Adipocyte (in vitro differentiated cells): ENCODE data around the gene FANCB.

ENCODE experiments used
- DNase-seq: peaks from one replicate; pipeline ENCODE4 v3.0.0-alpha.2; 2015; ENCODE audit warnings: low read depth
- H3K27me3 ChIP-seq: replicated peaks from 2 replicates; pipeline ENCODE4 v1.7.0; 2013; ENCODE audit warnings: mild to moderate bottlenecking, low read length, moderate library complexity; ENCODE audit not compliant: control insufficient read depth, insufficient read depth
- H3K36me3 ChIP-seq: 2 replicates; pipeline ENCODE4 v1.7.0; 2013; ENCODE audit warnings: low read length, mild to moderate bottlenecking, moderate library complexity; ENCODE audit not compliant: control insufficient read depth, insufficient read depth, severe bottlenecking
- H3K4me1 ChIP-seq: 2 replicates; pipeline ENCODE4 v1.7.0; 2013; ENCODE audit warnings: mild to moderate bottlenecking, low read length, moderate library complexity; ENCODE audit not compliant: control insufficient read depth, insufficient read depth
- H3K4me3 ChIP-seq: 2 replicates; pipeline ENCODE4 v1.7.0; 2013; ENCODE audit warnings: mild to moderate bottlenecking, low read length, moderate library complexity
- H3K9ac ChIP-seq: 2 replicates; pipeline ENCODE4 v1.7.0; 2013; ENCODE audit warnings: mild to moderate bottlenecking, low read length, moderate library complexity
- H3K9me3 ChIP-seq: 2 replicates; pipeline ENCODE4 v1.7.0; 2013; ENCODE audit warnings: mild to moderate bottlenecking, low read length, moderate library complexity; ENCODE audit not compliant: control insufficient read depth

Gene FANCB

GRCh38 chrX:14837155-14837554, 35.7 kb downstream of the FANCB start:
- no peaks in the 10 kb centered on the region for H3K4me1 ChIP-seq
- H3K9ac ChIP-seq = no peak overlapping the region
- no peaks in the 10 kb centered on the region for H3K9me3 ChIP-seq
- H3K36me3 ChIP-seq = no peaks in the 10 kb centered on the region
- H3K4me3 ChIP-seq = no peak overlapping the region
- H3K27me3 ChIP-seq = no peaks in the 10 kb centered on the region
- no peak for DNase-seq

GRCh38 chrX:14832586-14832985, 40.3 kb downstream of the FANCB start:
- Histone ChIP-seq H3K36me3 (no peaks in the 10 kb centered on the region), H3K27me3 (no peaks in the 10 kb centered on the region), H3K4me3 (no peak overlapping the region), H3K9me3 (no peaks in the 10 kb centered on the region), H3K4me1 (no peaks in the 10 kb centered on the region), H3K9ac (no peak overlapping the region)
- DNase-seq = no peak

GRCh38 chrX:14832151-14832550, 40.7 kb downstream of the FANCB start:
- peak; percentile 3 for DNase-seq
- H3K4me3 ChIP-seq = no peak overlapping the region
- H3K9me3 ChIP-seq = no peaks in the 10 kb centered on the region
- no peaks in the 10 kb centered on the region for H3K27me3 ChIP-seq
- no peak overlapping the region for H3K9ac ChIP-seq
- no peaks in the 10 kb centered on the region for H3K36me3 ChIP-seq
- H3K4me1 ChIP-seq = no peaks in the 10 kb centered on the region

GRCh38 chrX:14829643-14830042, 43.2 kb downstream of the FANCB start:
- no peaks in the 10 kb centered on the region for H3K27me3 ChIP-seq
- H3K36me3 ChIP-seq = no peaks in the 10 kb centered on the region
- no peaks in the 10 kb centered on the region for H3K9me3 ChIP-seq
- no peak overlapping the region for H3K4me3 ChIP-seq
- DNase-seq = no peak
- no peak overlapping the region for H3K9ac ChIP-seq
- H3K4me1 ChIP-seq = no peaks in the 10 kb centered on the region

GRCh38 chrX:14826319-14826718, 46.5 kb downstream of the FANCB start:
- DNase-seq = no peak
- Histone ChIP-seq H3K4me1 (no peaks in the 10 kb centered on the region), H3K27me3 (no peaks in the 10 kb centered on the region), H3K36me3 (no peaks in the 10 kb centered on the region), H3K9ac (no peak overlapping the region), H3K4me3 (no peak overlapping the region), H3K9me3 (no peaks in the 10 kb centered on the region)

GRCh38 chrX:14825851-14826250, 47.0 kb downstream of the FANCB start:
- DNase-seq = peak; percentile 42
- H3K36me3 ChIP-seq = no peaks in the 10 kb centered on the region
- H3K4me3 ChIP-seq = no peak overlapping the region
- H3K4me1 ChIP-seq = no peaks in the 10 kb centered on the region
- no peaks in the 10 kb centered on the region for H3K9me3 ChIP-seq
- no peak overlapping the region for H3K9ac ChIP-seq
- no peaks in the 10 kb centered on the region for H3K27me3 ChIP-seq

GRCh38 chrX:14819769-14820168, 53.1 kb downstream of the FANCB start:
- Histone ChIP-seq H3K4me1 (no peaks in the 10 kb centered on the region), H3K9ac (no peak overlapping the region)

GRCh38 chrX:14817571-14817970, 55.3 kb downstream of the FANCB start:
- Histone ChIP-seq H3K4me3 (no peak overlapping the region), H3K36me3 (no peaks in the 10 kb centered on the region), H3K9ac (no peak overlapping the region), H3K4me1 (no peaks in the 10 kb centered on the region), H3K9me3 (peaks cover 14% of the 10 kb centered on the region), H3K27me3 (no peaks in the 10 kb centered on the region)
- no peak for DNase-seq

More at GRCh38 chrX:14819769-14820168, 53.1 kb downstream of the FANCB start:
- H3K36me3 ChIP-seq = no peaks in the 10 kb centered on the region
- peaks cover 14% of the 10 kb centered on the region for H3K9me3 ChIP-seq
- no peak overlapping the region for H3K4me3 ChIP-seq
- no peaks in the 10 kb centered on the region for H3K27me3 ChIP-seq
- DNase-seq = no peak

GRCh38 chrX:14802943-14803710, 69.7 kb downstream of the FANCB start:
- Histone ChIP-seq H3K9me3 (no peaks in the 10 kb centered on the region), H3K36me3 (no peaks in the 10 kb centered on the region), H3K4me1 (peaks cover 3% of the 10 kb centered on the region), H3K27me3 (no peaks in the 10 kb centered on the region), H3K4me3 (no peak overlapping the region), H3K9ac (no peak overlapping the region)
- DNase-seq = peak; percentile 56

- H3K4me3 ChIP-seq = no peak overlapping the region
- H3K9ac ChIP-seq = no peak overlapping the region
- H3K36me3 ChIP-seq = no peaks in the 10 kb centered on the region
- H3K27me3 ChIP-seq = no peaks in the 10 kb centered on the region
- no peaks in the 10 kb centered on the region for H3K9me3 ChIP-seq
- H3K4me1 ChIP-seq = peaks cover 3% of the 10 kb centered on the region
- DNase-seq = no peak
Measured at GRCh38 chrX:14801136-14801535, 71.7 kb downstream of the FANCB start.

GRCh38 chrX:14798805-14799397, 74.0 kb downstream of the FANCB start:
- H3K27me3 ChIP-seq = no peaks in the 10 kb centered on the region
- H3K4me3 ChIP-seq = no peak overlapping the region
- no peaks in the 10 kb centered on the region for H3K9me3 ChIP-seq
- DNase-seq = no peak
- no peaks in the 10 kb centered on the region for H3K36me3 ChIP-seq
- H3K9ac ChIP-seq = no peak overlapping the region
- peaks cover 3% of the 10 kb centered on the region for H3K4me1 ChIP-seq
